ENCODE results near the gene CA10.

CA10 gene

GRCh38 chr17:51946311-51946710, 212.2 kb downstream of the CA10 start:
- no peak for DNase-seq

GRCh38 chr17:51941272-51941671, 217.2 kb downstream of the CA10 start:
- no peak for DNase-seq

GRCh38 chr17:51937264-51937663, 221.2 kb downstream of the CA10 start:
- DNase-seq: no peak

GRCh38 chr17:51935477-51935876, 223.0 kb downstream of the CA10 start:
- no peak for DNase-seq

GRCh38 chr17:51933647-51934046, 224.9 kb downstream of the CA10 start:
- no peak for DNase-seq

GRCh38 chr17:51926448-51926847, 232.1 kb downstream of the CA10 start:
- no peak for DNase-seq

GRCh38 chr17:51921500-51921899, 237.0 kb downstream of the CA10 start:
- no peak for DNase-seq

- no peak for DNase-seq
Measured at GRCh38 chr17:51914577-51914976, 243.9 kb downstream of the CA10 start.

GRCh38 chr17:51913491-51914205, 244.9 kb downstream of the CA10 start:
- no peak for DNase-seq

GRCh38 chr17:51912939-51913338, 245.6 kb downstream of the CA10 start:
- DNase-seq: no peak

- DNase-seq: no peak
Measured at GRCh38 chr17:51911237-51911636, 247.3 kb downstream of the CA10 start.

GRCh38 chr17:51909971-51910370, 248.5 kb downstream of the CA10 start:
- no peak for DNase-seq

GRCh38 chr17:51908841-51909537, 249.5 kb downstream of the CA10 start:
- no peak for DNase-seq

- no peak for DNase-seq
Measured at GRCh38 chr17:51907041-51907440, 251.5 kb downstream of the CA10 start.

GRCh38 chr17:51904379-51904778, 254.1 kb downstream of the CA10 start:
- no peak for DNase-seq

- no peak for DNase-seq
Measured at GRCh38 chr17:51901242-51901641, 257.3 kb downstream of the CA10 start.

- no peak for DNase-seq
Measured at GRCh38 chr17:51891936-51892335, 266.6 kb downstream of the CA10 start.

- no peak for DNase-seq
Measured at GRCh38 chr17:51890710-51891109, 267.8 kb downstream of the CA10 start.

GRCh38 chr17:51888816-51889215, 269.7 kb downstream of the CA10 start:
- DNase-seq: no peak

- no peak for DNase-seq
Measured at GRCh38 chr17:51876986-51877385, 281.5 kb downstream of the CA10 start.

GRCh38 chr17:51873302-51873701, 285.2 kb downstream of the CA10 start:
- no peak for DNase-seq

GRCh38 chr17:51869387-51869786, 289.1 kb downstream of the CA10 start:
- no peak for DNase-seq

- DNase-seq: no peak
Measured at GRCh38 chr17:51860954-51861561, 297.5 kb downstream of the CA10 start.

GRCh38 chr17:51857052-51857597, 301.4 kb downstream of the CA10 start:
- no peak for DNase-seq
